Common myeloid progenitor, CD34-positive (primary cell): ENCODE data around the gene OSBPL3.

Experiments
- CTCF ChIA-PET: fragments of 350-600 bp; sonication (Branson Sonifier 250); formaldehyde crosslinking; loops from one replicate; lab custom pipeline; 2021; ENCODE audit warnings: antibody characterized with exemption; lab: Charles Lee
- POLR2A ChIA-PET: fragments of 350-600 bp; sonication (Branson Sonifier 250); formaldehyde crosslinking; loops from one replicate; lab custom pipeline; 2021; ENCODE audit warnings: antibody characterized with exemption; lab: Charles Lee
- DNase-seq, 3 donors: peaks; one replicate each; pipeline versions ENCODE4 v3.0.0 to v3.0.0-alpha.2; 2013
- H3K27ac ChIP-seq, 2 experiments: 1 replicate in 1 of 2; 2 replicates in 1 of 2; pipeline ENCODE4 v1.7.0; 2013; ENCODE audit warnings: inconsistent platforms in 2 of 2, low read length in 2 of 2, mild to moderate bottlenecking in 2 of 2, low read depth in 1 of 2, moderate library complexity in 1 of 2; ENCODE audit not compliant: severe bottlenecking in 2 of 2, insufficient read depth in 1 of 2, poor library complexity in 1 of 2
- H3K27me3 ChIP-seq, 5 experiments: replicated peaks in 2 of 5; 1 replicate in 3 of 5; 2 replicates in 2 of 5; pipeline versions ENCODE4 v1.6.1 to v1.7.0; 2013; ENCODE audit warnings: low read length in 4 of 5, mild to moderate bottlenecking in 2 of 5, moderate library complexity in 2 of 5, inconsistent platforms in 1 of 5; ENCODE audit not compliant: insufficient read depth in 5 of 5, control insufficient read depth in 4 of 5
- H3K36me3 ChIP-seq, 4 experiments: 1 replicate in 2 of 4; 2 replicates in 2 of 4; pipeline versions ENCODE4 v1.6.1 to v1.7.0; 2013; ENCODE audit warnings: low read length in 3 of 4, control low read depth in 1 of 4, mild to moderate bottlenecking in 1 of 4; ENCODE audit not compliant: control insufficient read depth in 4 of 4, insufficient read depth in 4 of 4
- H3K4me1 ChIP-seq, 4 experiments: 1 replicate in 3 of 4; 2 replicates in 1 of 4; pipeline versions ENCODE4 v1.6.1 to v1.7.1; 2013; ENCODE audit warnings: low read length in 3 of 4, mild to moderate bottlenecking in 3 of 4, control low read depth in 1 of 4, inconsistent platforms in 1 of 4, moderate library complexity in 1 of 4; ENCODE audit not compliant: control insufficient read depth in 4 of 4, insufficient read depth in 4 of 4; ENCODE audit errors: control extremely low read depth in 1 of 4
- H3K4me3 ChIP-seq, 7 experiments: 1 replicate in 4 of 7; 2 replicates in 3 of 7; pipeline versions ENCODE4 v1.5.1 to v1.7.0; 2013; ENCODE audit warnings: mild to moderate bottlenecking in 7 of 7, low read length in 6 of 7, moderate library complexity in 6 of 7, inconsistent platforms in 2 of 7, low read depth in 2 of 7, control low read depth in 1 of 7; ENCODE audit not compliant: insufficient read depth in 4 of 7, control insufficient read depth in 1 of 7; ENCODE audit errors: extremely low read depth in 1 of 7
- H3K9me3 ChIP-seq, 5 experiments: 1 replicate in 4 of 5; 2 replicates in 1 of 5; pipeline versions ENCODE4 v1.6.1 to v1.7.1; 2013; ENCODE audit warnings: low read length in 4 of 5, mild to moderate bottlenecking in 2 of 5, inconsistent platforms in 1 of 5, low read depth in 1 of 5, moderate library complexity in 1 of 5; ENCODE audit not compliant: control insufficient read depth in 4 of 5, insufficient read depth in 2 of 5; ENCODE audit errors: control extremely low read depth in 1 of 5
- WGBS: methylation state at CpG from one replicate; pipeline ENCODE4 v1.1.5; 2013; ENCODE audit not compliant: insufficient coverage; 5-methylcytosine and 5-hydroxymethylcytosine counted together

Gene OSBPL3

GRCh38 chr7:24920451-24921361 is 59.3 kb downstream of the OSBPL3 start:
- Histone ChIP-seq H3K36me3 (no peaks in the 10 kb centered on the region), H3K4me1 (peaks cover 0 to 52% (median 22%) of the 10 kb centered on the region in 4 experiments), H3K27me3 (no peaks in the 10 kb centered on the region), H3K4me3 (no peak overlapping the region), H3K9me3 (no peaks in the 10 kb centered on the region), H3K27ac (no peak overlapping the region)
- no peak for DNase-seq
- 57% methylated on average over 1 of the region's 3 CpGs for WGBS
- POLR2A ChIA-PET, result no interaction called here
- CTCF ChIA-PET, result interaction anchor here (1.0 to 1.5 kb wide), 2 partner anchors 27 to 80 kb away, joined by 3 read pairs; no protein-coding TSS in a partner anchor

- peaks cover 3 to 49% (median 35%) of the 10 kb centered on the region in 4 experiments for H3K4me1 ChIP-seq
- DNase-seq, result no peak
- ChIA-PET CTCF (interaction anchor here (1.0 to 1.3 kb wide), 4 partner anchors 10 to 65 kb away, joined by 3 to 5 read pairs (median 3); partner anchors contain the start of gene OSBPL3), POLR2A (interaction anchor here (0.6 kb wide), 1 partner anchor 283 kb away, joined by 3 read pairs; no protein-coding TSS in a partner anchor)
- no peaks in the 10 kb centered on the region for H3K9me3 ChIP-seq
- H3K4me3 ChIP-seq, result no peak overlapping the region
- no peak overlapping the region for H3K27ac ChIP-seq
- H3K27me3 ChIP-seq, result no peaks in the 10 kb centered on the region
- WGBS, result 97% methylated on average over 3 of the region's 3 CpGs
- peaks cover 0 to 2% (median 0%) of the 10 kb centered on the region in 4 experiments for H3K36me3 ChIP-seq
Measured at GRCh38 chr7:24917510-24918239, 62.3 kb downstream of the OSBPL3 start.

GRCh38 chr7:24916463-24917040 is 63.4 kb downstream of the OSBPL3 start:
- DNase-seq, result no peak
- no peak overlapping the region for H3K27ac ChIP-seq
- peaks cover 10 to 49% (median 39%) of the 10 kb centered on the region in 4 experiments for H3K4me1 ChIP-seq
- ChIA-PET CTCF (interaction anchor here (0.8 to 1.3 kb wide), 4 partner anchors 11 to 83 kb away, joined by 3 read pairs; no protein-coding TSS in a partner anchor), POLR2A (no interaction called here)
- H3K36me3 ChIP-seq, result peaks cover 0 to 2% (median 0%) of the 10 kb centered on the region in 4 experiments
- no peak overlapping the region for H3K4me3 ChIP-seq
- no peaks in the 10 kb centered on the region for H3K27me3 ChIP-seq
- no CpG with 5 or more reads among the region's 4 CpGs for WGBS
- H3K9me3 ChIP-seq, result no peaks in the 10 kb centered on the region

GRCh38 chr7:24914465-24914859 is 65.5 kb downstream of the OSBPL3 start:
- peaks cover 24 to 60% (median 49%) of the 10 kb centered on the region in 4 experiments for H3K4me1 ChIP-seq
- DNase-seq, result no peak
- POLR2A ChIA-PET, result no interaction called here

GRCh38 chr7:24913801-24914464 is 66.0 kb downstream of the OSBPL3 start:
- Histone ChIP-seq H3K9me3 (no peaks in the 10 kb centered on the region), H3K4me3 (peak overlapping the region in 1 of 7 experiments; percentile 7), H3K27me3 (no peaks in the 10 kb centered on the region), H3K36me3 (peaks cover 0 to 2% (median 0%) of the 10 kb centered on the region in 4 experiments), H3K4me1 (peaks cover 26 to 65% (median 54%) of the 10 kb centered on the region in 4 experiments), H3K27ac (no peak overlapping the region)
- POLR2A ChIA-PET, result interaction anchor here (0.6 kb wide), 1 partner anchor 214 kb away, joined by 3 read pairs; no protein-coding TSS in a partner anchor
- no CpG with 5 or more reads among the region's 4 CpGs for WGBS
- CTCF ChIA-PET, result interaction anchor here (1.3 to 1.4 kb wide), 2 partner anchors 17 to 34 kb away, joined by 3 to 4 read pairs; no protein-coding TSS in a partner anchor
- no peak for DNase-seq

More at GRCh38 chr7:24914465-24914859, 65.5 kb downstream of the OSBPL3 start:
- Histone ChIP-seq H3K9me3 (no peaks in the 10 kb centered on the region), H3K4me3 (no peak overlapping the region), H3K36me3 (peaks cover 0 to 2% (median 0%) of the 10 kb centered on the region in 4 experiments), H3K27me3 (no peaks in the 10 kb centered on the region), H3K27ac (no peak overlapping the region)
- WGBS, result no CpG with 5 or more reads among the region's 1 CpG
- CTCF ChIA-PET, result interaction anchor here (1.3 to 1.4 kb wide), 3 partner anchors 10 to 33 kb away, joined by 3 to 4 read pairs (median 3); no protein-coding TSS in a partner anchor

GRCh38 chr7:24912874-24913514 is 67.0 kb downstream of the OSBPL3 start:
- Histone ChIP-seq H3K4me3 (no peak overlapping the region), H3K36me3 (peaks cover 0 to 2% (median 0%) of the 10 kb centered on the region in 4 experiments), H3K4me1 (peaks cover 32 to 75% (median 64%) of the 10 kb centered on the region in 4 experiments), H3K9me3 (no peaks in the 10 kb centered on the region), H3K27ac (no peak overlapping the region), H3K27me3 (no peaks in the 10 kb centered on the region)
- DNase-seq, result no peak
- CTCF ChIA-PET, result interaction anchor here (0.7 to 1.3 kb wide), 3 partner anchors 27 to 76 kb away, joined by 3 to 4 read pairs (median 3); no protein-coding TSS in a partner anchor
- POLR2A ChIA-PET, result no interaction called here
- 88% methylated on average over 7 of the region's 8 CpGs for WGBS
